AG08395 (cell line): ENCODE data around the gene UQCR10.

ENCODE experiments used
- DNase-seq: peaks from one replicate; pipeline ENCODE4 v3.0.0; 2012; ENCODE audit warnings: mixed read lengths, low spot score

Gene UQCR10

GRCh38 chr22:29765905-29766631 is 1.1 kb upstream of the UQCR10 start:
- DNase-seq = peak; percentile 20

DNA sequence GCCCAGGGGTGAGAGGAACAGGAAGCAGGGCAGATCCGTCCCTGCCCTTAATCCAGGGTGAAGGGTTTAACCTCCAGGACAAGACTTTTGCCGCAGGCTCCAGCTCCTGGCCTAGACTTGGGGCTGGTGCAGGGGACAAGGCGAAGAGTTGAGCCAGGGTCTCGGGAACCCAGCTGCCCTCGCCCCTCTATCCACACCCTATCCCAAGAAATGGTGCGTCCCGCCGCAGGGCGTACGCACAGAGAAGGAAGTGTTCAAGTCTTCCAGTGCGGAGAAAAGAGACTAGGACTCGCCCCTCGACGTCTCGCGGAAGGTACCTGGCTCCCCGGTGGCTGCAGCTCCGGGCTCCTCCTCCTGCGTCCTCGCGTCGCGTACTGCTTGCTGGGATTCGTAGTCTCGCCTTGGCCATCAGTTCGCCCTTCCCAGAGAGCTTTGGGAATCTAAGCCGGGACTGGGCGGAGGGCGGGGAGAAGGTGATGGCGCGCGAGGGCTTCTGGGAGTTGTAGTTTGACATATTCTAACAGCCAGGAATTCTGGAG is 468 bp upstream of the UQCR10 start, which contains the start of gene ZMAT5:
Gene ZMAT5, minus strand, starts transcription at position 376 of the 539 bp plus-strand sequence. CDS start 18,463 bp downstream, outside the sequence.
- peak; percentile 99 for DNase-seq

DNA sequence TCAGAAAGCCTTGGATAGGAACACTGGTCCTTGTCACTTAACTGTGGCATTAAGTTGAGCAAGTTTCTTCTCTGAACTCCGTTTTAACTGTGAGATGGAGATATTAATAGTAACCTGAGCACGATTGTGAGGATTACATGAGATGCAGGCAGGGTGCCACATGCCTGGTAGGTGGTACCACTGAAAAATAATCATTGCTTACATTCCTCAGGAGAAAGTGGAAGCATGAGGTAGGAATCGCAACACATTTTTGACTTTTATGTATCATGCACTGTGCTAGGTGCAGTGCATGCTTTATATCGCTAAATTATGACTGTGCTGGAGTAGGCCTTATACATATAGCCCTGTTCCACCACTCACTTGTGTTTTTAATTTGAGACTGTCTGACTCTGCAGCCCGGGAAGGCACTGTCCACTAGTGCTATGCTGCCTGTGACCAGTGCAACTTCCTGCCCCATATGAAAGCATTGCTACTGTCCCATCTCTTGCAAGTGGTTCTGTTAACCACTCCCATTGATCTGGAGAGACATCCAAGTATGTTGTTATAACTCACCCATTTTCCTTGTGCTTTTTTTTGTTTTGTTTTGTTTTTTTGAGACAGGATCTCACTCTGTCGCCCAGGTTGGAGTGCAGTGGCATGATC is 1.0 kb downstream of the UQCR10 start:
- peak; percentile 20 for DNase-seq

DNA sequence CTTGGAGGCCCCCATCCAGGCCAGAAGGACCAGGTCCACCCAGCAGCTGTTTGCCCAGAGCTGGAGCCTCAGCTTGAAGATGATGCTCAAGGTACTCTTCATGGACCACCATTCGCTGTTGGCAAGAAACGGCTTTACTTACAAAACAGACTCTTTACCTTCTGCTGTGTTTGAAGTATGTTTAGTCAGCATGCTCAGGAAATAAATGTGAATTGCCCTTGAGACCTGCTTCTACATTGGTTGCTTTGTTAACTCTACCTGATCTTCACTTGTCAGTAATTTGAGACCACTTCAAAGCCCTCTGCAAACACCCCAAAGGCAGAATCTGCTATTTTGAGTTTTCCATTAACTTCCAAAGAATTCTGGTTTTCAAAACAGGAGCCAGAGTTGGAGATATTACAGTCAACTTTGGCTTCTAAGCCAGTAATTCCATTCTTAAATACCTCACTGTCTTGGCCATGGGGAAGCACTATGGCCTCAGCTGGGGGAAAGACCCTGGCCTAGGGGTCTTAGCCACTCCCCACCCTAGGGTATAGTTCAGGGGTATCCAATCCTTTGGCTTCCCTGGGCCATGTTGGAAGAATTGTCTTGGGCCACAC is 2.7 kb downstream of the UQCR10 start:
- DNase-seq = no peak

- DNase-seq = peak; percentile 86
These were observed 5.0 kb downstream of the UQCR10 start for GRCh38 chr22:29772170-29772641.

GRCh38 chr22:29773233-29773632 is 6.1 kb downstream of the UQCR10 start:
- peak; percentile 20 for DNase-seq

- no peak for DNase-seq
These were observed 13.1 kb downstream of the UQCR10 start for GRCh38 chr22:29780220-29780619.

DNA sequence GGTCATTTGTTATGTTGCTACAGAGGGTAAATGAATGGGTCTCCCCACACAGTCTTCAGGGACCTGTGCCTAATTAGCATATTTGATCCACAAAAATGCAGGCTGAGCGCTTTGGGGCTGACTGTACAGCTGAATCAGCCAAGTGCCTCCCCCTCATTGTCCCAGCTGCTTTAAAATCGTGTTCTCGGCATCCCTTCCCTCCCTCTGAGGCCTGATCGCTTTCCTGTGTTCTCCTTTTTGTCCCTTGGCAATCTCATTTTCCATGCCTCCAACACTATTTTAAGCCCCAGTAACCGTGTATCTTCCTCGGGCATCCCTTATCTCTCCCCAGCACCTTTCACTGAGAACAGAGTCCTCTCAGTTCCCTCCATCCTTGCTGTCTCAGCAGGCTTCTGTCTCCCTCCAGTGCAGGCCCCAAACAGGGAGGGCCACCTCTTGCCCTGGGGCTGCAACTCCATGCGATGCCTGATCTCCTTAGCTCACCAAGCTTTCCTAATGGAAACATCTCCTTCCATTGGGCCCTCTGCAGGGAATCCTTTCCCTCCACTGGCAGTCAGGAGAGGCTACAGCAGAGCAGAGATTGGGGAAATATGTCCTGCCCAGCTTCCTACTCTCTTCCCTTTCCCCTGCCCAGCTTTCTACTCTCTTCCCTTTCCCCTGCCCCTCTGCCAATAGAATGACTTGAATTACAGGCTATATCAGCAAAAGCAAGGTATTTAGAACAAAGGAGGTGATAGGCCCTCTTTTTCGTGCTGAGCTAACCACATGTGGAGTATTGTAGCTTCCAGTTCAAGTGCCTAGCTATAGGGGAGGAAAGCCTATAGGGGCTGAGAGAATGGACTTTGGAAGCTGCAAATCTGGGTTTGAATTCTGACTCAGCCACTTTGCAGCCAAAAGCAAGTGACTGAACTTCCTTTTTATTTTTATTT is 13.8 kb downstream of the UQCR10 start:
- DNase-seq = peak; percentile 94

- peak; percentile 72 for DNase-seq
These were observed 15.1 kb downstream of the UQCR10 start for GRCh38 chr22:29782061-29782845.

DNA sequence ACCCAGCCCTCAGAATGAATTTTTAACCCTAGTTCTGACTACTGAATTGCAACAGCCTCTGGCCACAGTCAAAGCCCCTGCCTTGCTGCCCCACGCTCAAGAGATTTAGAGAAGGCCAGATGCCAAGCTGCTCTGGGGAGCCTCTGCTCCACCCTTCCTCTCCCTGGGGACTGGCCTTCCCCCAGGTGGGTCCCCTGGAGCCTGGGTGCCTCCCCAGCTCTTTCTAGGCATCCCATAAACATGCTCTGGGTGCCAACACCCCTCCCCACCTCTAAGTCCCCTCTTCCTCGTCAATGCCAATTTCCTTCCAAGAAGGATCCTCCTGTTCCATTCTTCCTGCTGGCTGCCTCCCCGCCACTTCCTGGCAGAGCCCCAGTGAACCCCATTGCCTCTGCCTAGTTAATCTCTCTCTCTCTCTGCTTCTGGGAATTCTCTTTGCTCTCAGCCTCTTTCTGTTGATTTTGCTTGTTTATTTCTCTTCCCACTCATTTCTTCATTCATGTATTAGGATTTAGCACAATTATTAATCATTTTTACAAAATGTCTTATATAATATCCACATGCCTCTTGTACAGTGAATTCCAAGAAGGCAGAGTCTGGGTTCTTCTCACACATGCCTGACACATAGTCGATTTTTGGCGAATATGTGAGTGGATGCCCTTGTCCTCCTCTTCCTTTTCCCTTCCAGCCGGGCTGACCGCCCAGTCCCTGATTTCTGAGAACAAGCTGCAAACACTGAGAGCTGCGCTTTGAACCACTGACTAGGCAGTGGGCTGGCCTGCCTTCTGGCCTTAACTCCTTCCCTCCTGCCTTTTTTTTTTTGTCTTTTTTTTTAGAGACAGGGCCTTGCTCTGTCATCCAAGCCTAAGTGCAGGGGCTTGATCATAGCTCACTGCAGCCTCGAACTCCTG is 17.5 kb downstream of the UQCR10 start:
- DNase-seq = peak; percentile 45

GRCh38 chr22:29786031-29786430 is 18.9 kb downstream of the UQCR10 start:
- DNase-seq = no peak

GRCh38 chr22:29787371-29787980 is 20.3 kb downstream of the UQCR10 start:
- DNase-seq = no peak

- DNase-seq = no peak
These were observed 21.4 kb downstream of the UQCR10 start for GRCh38 chr22:29788339-29789279.

GRCh38 chr22:29790061-29790460 is 22.9 kb downstream of the UQCR10 start:
- DNase-seq = no peak

GRCh38 chr22:29793396-29793795 is 26.2 kb downstream of the UQCR10 start:
- DNase-seq = no peak

- DNase-seq = no peak
These were observed 28.5 kb downstream of the UQCR10 start for GRCh38 chr22:29795663-29796062.

DNA sequence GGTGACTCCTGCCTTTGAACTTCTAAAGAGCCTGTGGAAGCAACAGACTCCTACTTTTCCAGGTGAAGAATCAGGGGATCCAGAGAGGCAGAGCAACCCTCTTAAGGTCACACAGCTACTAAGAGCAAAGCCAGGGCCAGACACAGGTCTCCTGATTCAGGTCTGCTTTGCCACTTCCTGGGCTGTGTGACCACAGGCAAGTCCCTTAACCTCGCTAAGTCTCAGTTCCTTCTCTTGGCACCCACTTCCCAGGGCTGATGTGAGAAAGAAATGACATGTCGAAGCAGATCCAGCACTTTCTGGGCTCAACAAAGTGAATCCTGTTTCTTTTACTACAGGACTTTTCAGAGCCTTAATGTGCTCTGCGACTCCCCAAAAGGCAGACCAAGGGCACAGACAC is 30.2 kb downstream of the UQCR10 start:
- no peak for DNase-seq

- DNase-seq = no peak
These were observed 31.1 kb downstream of the UQCR10 start for GRCh38 chr22:29798318-29798717.
